Activated naive CD4-positive, alpha-beta T cell treated with anti-CD3 and anti-CD28 coated beads, Interleukin-2, amount 50 U/mL, for 72 hours (primary cell): Measurements from ENCODE around the gene ATG13. TPM values are rescaled to one million over a fixed set of nuclear protein-coding genes. Genes with fewer than 3 reads are reported as not detected.

ENCODE experiments used
- ATAC-seq, 2 donors: fragments of 150-1000 bp; cut with Tn5 transposase; 2 replicates each; pipeline ENCODE4 v1.10.0; 2021; ENCODE audit warnings: mild to moderate bottlenecking in 2 of 2, moderate library complexity in 2 of 2
- DNase-seq, 2 donors: peaks; one replicate each; pipeline ENCODE4 v3.0.0; 2021 to 2022; ENCODE audit warnings: low spot score in 2 of 2
- H3K27ac Mint-ChIP-seq, 2 donors: one replicate each; pipeline ENCODE4 v1.8.0; 2022; ENCODE audit warnings: mild to moderate bottlenecking in 2 of 2, mixed read lengths in 2 of 2
- H3K36me3 Mint-ChIP-seq, 2 donors: one replicate each; pipeline ENCODE4 v1.8.0; 2022; ENCODE audit warnings: mixed read lengths in 2 of 2
- H3K9me3 Mint-ChIP-seq, 2 donors: one replicate each; pipeline ENCODE4 v1.8.0; 2022; ENCODE audit warnings: mixed read lengths in 2 of 2
- total RNA-seq, 2 donors: library from RNA; stranded (reverse); gene quantifications; one replicate each; pipeline ENCODE4 v1.2.3, GENCODE V29; 2022

The ATG13 gene
- total RNA-seq, 2 donors from 2014 or later = 54.0 to 99.9 TPM

- Mint-ChIP-seq H3K36me3 (no peaks in the 10 kb centered on the region), H3K9me3 (no peaks in the 10 kb centered on the region), H3K27ac (no peak within 1 kb of the TSS)
- DNase-seq (no peak), ATAC-seq (no peak)
These were observed 101.7 kb downstream of the ATG13 start, which contains the start of gene F2 for GRCh38 chr11:46719048-46719542. Gene F2, plus strand, starts transcription at chr11:46719213. Its CDS starts 23 bp downstream, at chr11:46719236.

GRCh38 chr11:46719543-46720218, 102.3 kb downstream of the ATG13 start:
- ATAC-seq = peak in 1 of 2 donors; percentile 11
- H3K9me3 Mint-ChIP-seq = no peaks in the 10 kb centered on the region

GRCh38 chr11:46721286-46721685, 103.9 kb downstream of the ATG13 start:
- Mint-ChIP-seq H3K9me3 (no peaks in the 10 kb centered on the region), H3K27ac (no peak overlapping the region), H3K36me3 (no peaks in the 10 kb centered on the region)
- no peak for ATAC-seq
- no peak for DNase-seq

More at GRCh38 chr11:46719543-46720218, 102.3 kb downstream of the ATG13 start:
- no peak for DNase-seq
- Mint-ChIP-seq H3K36me3 (no peaks in the 10 kb centered on the region), H3K27ac (no peak overlapping the region)

GRCh38 chr11:46722566-46723358, 105.4 kb downstream of the ATG13 start:
- no peaks in the 10 kb centered on the region for H3K9me3 Mint-ChIP-seq
- DNase-seq = no peak
- H3K36me3 Mint-ChIP-seq = no peaks in the 10 kb centered on the region
- H3K27ac Mint-ChIP-seq = no peak overlapping the region
- no peak for ATAC-seq

GRCh38 chr11:46723359-46723680, 106.0 kb downstream of the ATG13 start:
- no peak for ATAC-seq
- no peaks in the 10 kb centered on the region for H3K36me3 Mint-ChIP-seq
- no peaks in the 10 kb centered on the region for H3K9me3 Mint-ChIP-seq
- no peak overlapping the region for H3K27ac Mint-ChIP-seq
- DNase-seq = no peak

- H3K27ac Mint-ChIP-seq = no peak overlapping the region
These were observed 106.7 kb downstream of the ATG13 start for GRCh38 chr11:46724088-46724487.

More at GRCh38 chr11:46724088-46724487, 106.7 kb downstream of the ATG13 start:
- H3K9me3 Mint-ChIP-seq = no peaks in the 10 kb centered on the region
- no peak for DNase-seq
- no peak for ATAC-seq
- H3K36me3 Mint-ChIP-seq = no peaks in the 10 kb centered on the region

Other genes with a start within 250 kb of the ATG13 start
- gene MDK, start 235.9 kb upstream of the ATG13 start, total RNA-seq = 10 to 100 TPM in 1 of 2 donors, 1 to 10 TPM in 1; 5.8 to 14.8 TPM
- under 1 TPM in 1 of 2 donors, not detected in 1; 0.64 TPM for gene CHRM4, start 225.8 kb upstream of the ATG13 start, total RNA-seq
- gene AMBRA1, start 23.5 kb upstream of the ATG13 start, total RNA-seq = 10 to 100 TPM; 20.9 to 28.5 TPM
- 1 to 10 TPM; 2.0 to 3.6 TPM for gene HARBI1, start 326 bp upstream of the ATG13 start, total RNA-seq
- 10 to 100 TPM; 39.9 to 46.8 TPM for gene ARHGAP1, start 83.1 kb downstream of the ATG13 start, total RNA-seq
- 10 to 100 TPM; 13.6 to 16.9 TPM for gene ZNF408, start 83.5 kb downstream of the ATG13 start, total RNA-seq
- gene F2, start 101.7 kb downstream of the ATG13 start, total RNA-seq = not detected
- gene CKAP5, start 228.7 kb downstream of the ATG13 start, total RNA-seq = 100 to 1,000 TPM; 160 to 188 TPM